TTC549 (cell line): ENCODE measurements around the gene PTTG2.

Experiments used
- FAIRE-seq: peaks from 2 replicates; lab custom pipeline; 2012; peaks lifted over from hg19 to GRCh38; lab: Jason Lieb, UNC

The PTTG2 gene

GRCh38 chr4:37989398-37990260 lies 29.4 kb downstream of the PTTG2 start:
- no peak for FAIRE-seq

GRCh38 chr4:37990731-37991245 lies 30.6 kb downstream of the PTTG2 start:
- no peak for FAIRE-seq

- no peak for FAIRE-seq
Measured at GRCh38 chr4:37991623-37992410, 31.6 kb downstream of the PTTG2 start.

DNA sequence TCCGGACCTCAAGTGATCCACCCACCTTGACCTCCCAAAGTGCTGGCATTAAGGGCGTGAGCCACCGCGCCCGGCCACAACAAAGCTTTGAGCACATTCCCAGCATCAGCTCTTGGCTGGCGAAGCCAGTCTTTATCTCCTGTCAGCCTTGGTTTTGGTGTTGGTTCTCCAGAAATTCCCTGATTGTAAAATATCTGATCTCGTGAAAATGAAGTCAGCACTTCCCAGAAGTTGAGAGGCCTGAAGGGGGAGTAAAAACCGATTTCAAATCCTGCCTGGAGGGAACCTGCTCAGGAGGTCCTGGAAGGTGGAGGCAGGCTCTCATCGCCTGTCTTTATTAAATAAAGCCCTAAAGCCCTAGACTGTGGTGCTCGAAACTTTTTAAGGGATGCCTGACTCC lies 33.6 kb downstream of the PTTG2 start:
- FAIRE-seq, result no peak

GRCh38 chr4:37994569-37994968 lies 34.4 kb downstream of the PTTG2 start:
- no peak for FAIRE-seq

DNA sequence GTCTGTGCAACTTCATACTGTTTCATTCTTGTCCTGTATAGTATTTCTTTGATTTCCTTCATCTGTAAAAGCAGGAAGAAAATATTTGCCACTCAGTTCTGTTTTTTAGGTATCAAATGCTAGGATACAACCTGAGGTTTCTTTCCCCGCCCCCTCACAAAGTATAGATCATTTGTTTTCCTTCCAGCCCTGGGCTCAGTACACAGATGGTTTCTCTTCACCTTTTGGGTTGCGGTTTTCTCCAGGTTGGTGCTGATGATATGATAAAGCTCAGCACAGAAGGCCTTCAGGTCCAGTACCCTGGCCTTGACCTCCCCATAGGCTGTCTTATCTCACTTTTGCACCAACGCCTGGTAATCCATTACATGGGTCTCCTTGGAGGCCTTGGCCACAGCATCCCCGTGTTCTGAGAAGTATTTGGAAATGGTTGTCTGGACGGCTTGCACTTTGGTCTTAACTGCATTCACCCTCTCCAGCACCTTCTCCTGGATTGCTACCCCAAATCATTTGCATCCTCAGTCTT lies 35.2 kb downstream of the PTTG2 start:
- no peak for FAIRE-seq

- FAIRE-seq, result no peak
Measured at GRCh38 chr4:37995981-37996775, 36.0 kb downstream of the PTTG2 start.

DNA sequence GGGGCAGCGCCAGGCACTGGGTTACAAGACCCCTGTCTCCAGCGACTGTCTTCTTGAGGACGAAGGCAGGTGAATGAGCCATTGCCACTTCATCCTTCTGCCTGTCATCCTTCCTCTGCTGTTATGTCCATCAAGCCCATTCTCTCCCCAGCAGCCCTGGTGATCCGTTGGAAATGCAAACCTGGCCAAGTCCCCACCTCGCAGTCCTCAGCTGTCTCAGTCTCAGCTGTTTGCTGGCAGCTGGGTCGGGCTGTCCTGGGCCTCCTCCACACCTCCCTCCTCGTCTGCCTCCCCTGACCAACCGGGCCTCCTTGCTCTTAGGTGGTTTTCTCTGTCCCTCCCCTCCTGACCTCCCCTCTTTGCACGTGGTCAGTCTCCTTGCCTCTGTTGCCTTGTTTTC lies 38.0 kb downstream of the PTTG2 start:
- no peak for FAIRE-seq

GRCh38 chr4:37999000-37999716 lies 39.0 kb downstream of the PTTG2 start:
- no peak for FAIRE-seq

- FAIRE-seq, result no peak
Measured at GRCh38 chr4:37999965-38000364, 39.8 kb downstream of the PTTG2 start.

DNA sequence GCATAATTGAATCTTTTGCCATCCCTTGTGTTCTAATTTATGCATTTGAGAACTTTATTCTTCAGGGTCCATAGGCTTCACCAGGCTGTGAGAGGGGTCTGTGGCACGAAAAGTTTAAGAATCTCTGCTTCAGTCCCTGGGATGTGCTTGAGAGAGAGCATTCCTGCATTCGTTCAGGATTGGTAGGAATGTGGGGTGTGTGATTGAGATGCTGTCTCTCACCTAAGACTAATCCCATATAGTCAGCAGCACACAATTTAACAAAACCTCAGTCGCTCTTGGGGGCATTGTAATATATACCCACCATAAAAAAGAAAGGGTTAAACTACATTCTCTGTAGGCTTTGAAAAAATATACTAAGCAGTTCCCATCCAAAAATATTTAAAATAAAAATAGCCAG lies 41.7 kb downstream of the PTTG2 start:
- no peak for FAIRE-seq

GRCh38 chr4:38002451-38003071 lies 42.4 kb downstream of the PTTG2 start:
- FAIRE-seq, result no peak

GRCh38 chr4:38003102-38003501 lies 42.9 kb downstream of the PTTG2 start:
- FAIRE-seq, result no peak

GRCh38 chr4:38003628-38004027 lies 43.4 kb downstream of the PTTG2 start:
- no peak for FAIRE-seq

- no peak for FAIRE-seq
Measured at GRCh38 chr4:38004062-38004461, 43.9 kb downstream of the PTTG2 start.

DNA sequence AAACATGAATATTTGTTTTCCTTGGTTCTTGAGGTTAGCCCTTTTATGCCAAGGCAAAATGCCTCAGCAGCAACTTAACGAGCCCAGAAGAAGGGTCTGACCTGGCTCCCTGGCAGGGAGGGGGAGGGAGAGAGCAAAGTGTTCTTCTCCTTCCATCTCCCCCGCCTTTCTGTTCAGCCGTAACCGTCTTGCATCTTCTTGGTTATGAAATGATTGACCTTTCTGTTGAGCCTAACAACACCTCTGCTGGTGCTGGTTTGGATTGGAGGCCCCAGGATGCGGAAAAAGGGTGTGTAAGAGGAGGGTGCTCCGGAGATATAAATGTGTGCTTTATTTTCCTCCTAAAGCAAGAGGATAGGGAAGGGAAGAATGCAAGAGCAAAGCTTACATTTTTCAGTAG lies 44.7 kb downstream of the PTTG2 start:
- no peak for FAIRE-seq

DNA sequence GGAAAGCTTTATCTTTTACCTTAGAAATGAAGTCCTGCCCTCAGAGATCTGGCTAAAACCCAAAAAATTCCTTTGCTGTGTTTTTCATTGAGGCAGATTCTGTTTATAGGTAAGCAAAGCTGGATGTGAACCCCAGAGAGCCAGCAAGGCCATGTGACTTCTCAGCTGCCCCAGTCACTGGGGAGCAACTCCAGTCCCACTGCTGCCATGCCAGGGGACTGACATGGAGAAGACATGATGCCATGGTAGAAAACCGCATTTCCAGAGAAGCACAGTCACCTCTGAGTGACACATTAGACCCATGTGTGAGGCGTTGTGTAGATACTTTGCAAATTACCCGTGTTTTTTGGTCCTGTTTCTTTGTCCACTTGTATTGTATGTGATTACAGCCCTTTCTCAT lies 45.4 kb downstream of the PTTG2 start:
- no peak for FAIRE-seq

GRCh38 chr4:38007645-38008044 lies 47.4 kb downstream of the PTTG2 start:
- FAIRE-seq, result no peak

DNA sequence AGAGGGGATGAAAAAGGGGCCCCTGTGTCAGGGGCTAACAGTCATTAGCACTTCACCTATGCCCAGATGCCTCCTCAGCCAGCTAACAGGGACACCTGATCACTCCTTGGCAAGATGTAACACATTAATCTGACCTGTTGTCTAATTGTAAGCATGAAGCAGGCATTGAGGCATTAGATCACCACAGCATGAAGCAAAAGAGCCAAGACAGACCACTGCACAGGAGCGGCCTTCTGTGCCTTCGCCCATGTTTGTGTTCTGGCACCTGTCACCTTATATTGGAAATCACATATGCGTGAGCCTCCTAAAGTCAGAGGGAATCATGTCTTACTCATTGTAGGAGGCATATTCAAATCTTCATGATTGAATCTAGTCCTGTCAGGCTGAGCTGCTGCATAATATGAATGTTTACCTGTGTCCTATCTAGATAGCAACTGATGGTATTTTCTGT lies 48.4 kb downstream of the PTTG2 start:
- no peak for FAIRE-seq

- no peak for FAIRE-seq
Measured at GRCh38 chr4:38009421-38009820, 49.2 kb downstream of the PTTG2 start.

DNA sequence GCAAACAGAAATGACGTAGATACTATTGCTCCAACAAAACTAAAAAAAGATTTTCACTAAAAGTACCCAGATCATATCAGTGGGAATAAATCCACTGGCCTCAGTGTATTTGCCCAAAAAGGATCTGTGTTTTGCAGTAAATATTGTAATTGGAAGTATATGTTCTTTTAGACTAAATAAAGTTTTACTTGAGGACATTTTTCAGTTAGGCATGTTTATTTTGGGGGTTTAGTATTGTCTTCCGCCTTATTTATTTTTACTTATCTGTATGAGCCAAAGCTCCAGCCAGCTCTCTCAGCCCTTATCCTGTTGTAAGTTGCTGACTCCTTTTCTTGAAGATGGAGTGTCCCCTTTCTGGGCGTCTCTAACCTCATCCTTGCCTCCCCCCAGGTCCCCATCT lies 49.8 kb downstream of the PTTG2 start:
- no peak for FAIRE-seq
